ENCODE measurements around the gene GJA5.

The GJA5 gene

DNA sequence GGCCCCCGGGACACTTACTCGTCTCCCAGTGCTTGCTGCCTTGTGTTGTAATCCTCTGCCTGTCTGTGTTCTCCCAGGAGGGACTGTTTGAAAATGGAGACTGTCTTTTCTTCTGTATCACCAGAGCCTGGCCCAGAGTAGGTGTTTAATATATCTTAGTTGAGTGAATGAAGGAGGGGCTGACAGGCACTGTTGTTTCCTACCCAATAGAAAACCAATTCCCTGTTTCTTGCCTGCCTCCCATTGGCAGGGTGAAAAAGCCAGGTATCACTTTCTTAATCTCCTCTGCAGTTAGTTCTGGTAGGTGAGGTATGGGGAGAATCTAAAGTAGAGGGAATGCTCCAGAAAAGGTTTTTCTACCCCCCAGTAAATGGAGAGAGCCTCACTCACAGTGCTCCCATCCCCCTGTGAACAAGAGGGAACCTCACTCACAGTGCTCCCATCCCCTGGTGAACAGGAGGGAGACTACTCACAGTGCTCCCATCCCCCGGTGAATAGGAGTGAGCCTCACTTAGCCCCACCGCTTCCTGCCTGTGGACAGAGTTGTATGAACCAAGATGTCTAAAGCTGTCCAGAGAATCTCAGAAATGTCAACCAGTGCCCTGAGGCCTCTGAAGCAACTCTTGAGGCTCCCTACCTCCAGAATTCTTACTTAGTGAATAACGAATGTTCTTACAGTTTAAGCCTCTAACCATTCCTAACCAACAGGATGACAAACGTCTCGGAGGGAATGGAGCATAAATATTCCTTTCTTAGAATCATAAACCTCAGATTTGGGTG is at the start of gene GJA5:
TSS of gene GJA5 (minus strand) at position 122 of the 780 bp plus-strand sequence. CDS start 1,364 bp downstream, outside the sequence.
- no peak for DNase-seq (ENCODE audit: low read depth in 2 of 2, low spot score in 1 of 2)

DNA sequence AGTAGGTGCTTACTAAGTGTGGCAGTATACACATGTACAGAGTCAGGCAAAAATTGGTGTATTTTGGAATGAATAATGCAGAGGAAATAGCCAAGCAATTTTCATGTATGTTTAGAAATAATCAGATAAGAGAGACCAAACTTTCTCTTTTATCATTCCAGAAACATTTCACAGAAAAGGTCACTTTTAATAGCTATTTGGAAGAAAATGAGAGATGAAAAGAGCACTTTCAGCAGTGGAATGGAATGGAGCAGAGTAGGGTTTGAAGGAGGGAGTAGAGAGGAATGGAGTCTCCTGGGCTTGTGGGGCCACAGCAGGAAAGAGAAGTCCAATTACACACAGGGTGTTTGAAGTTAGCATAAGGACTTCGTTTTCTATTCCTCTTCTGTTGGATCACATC is 48.8 kb upstream of the GJA5 start:
- DNase-seq (ENCODE audit: low read depth in 2 of 2, low spot score in 1 of 2), result no peak

- no peak for DNase-seq (ENCODE audit: low read depth in 2 of 2, low spot score in 1 of 2)
Measured at GRCh38 chr1:147808025-147808424, 47.6 kb upstream of the GJA5 start.

DNA sequence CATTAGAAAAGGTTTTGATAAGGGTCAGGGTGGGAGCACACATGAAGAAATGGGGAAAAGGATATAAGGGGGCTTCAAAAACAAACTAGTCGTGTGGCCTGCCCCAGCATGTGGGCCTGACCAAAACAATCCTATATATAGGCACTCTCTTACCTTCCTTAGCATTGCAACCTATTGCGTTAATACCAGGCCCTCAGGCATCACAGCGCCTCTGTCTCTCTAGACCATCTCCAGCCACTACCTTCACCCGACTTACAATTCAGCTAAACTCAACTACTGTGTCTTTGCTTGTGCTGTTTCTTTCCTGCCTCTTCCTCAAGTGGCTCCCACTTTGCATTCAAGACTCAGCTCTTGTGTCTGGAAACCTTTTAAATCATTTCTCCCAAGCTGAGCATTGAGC is 47.0 kb upstream of the GJA5 start:
- DNase-seq (ENCODE audit: low read depth in 2 of 2, low spot score in 1 of 2), result no peak

GRCh38 chr1:147804942-147805723 is 44.7 kb upstream of the GJA5 start:
- DNase-seq (ENCODE audit: low read depth in 2 of 2, low spot score in 1 of 2), result no peak

DNA sequence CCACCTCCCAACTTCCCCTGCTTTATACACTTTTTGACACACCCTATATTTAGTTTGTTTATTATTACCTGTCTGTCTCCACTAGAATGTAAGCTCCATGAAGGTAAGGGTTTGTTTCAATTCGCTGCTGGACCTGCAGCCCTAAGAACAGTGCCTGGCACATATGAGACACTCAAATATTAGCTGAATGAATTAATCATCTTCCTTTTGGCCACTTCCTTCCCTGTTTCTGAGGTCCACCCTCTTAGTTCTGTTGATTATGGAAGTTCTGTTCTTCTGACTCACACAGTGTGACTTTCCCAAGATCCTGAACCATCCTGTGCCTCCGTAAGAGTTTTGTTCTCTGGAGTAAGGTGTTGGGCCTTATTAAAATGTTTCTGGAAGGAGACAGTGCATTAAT is 40.4 kb upstream of the GJA5 start:
- DNase-seq (ENCODE audit: low read depth in 2 of 2, low spot score in 1 of 2), result no peak

DNA sequence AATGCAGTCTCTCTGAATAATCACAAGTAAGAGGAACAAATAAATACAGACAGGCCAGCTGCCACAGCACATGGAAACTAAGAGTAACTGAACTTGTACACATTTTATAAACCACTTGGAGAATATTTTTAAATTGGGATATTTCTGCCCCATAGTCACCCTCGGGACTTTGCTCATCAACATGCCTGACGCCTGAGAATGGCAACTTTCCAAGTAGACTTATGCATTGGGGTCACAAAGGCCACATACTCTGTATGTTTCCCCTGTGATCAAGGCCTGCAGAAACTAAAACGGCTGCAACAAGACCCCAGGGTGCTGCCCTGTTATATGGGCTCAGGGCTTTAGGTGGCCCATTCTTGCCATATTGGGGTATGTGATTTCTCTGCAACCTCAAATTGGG is 38.3 kb upstream of the GJA5 start:
- no peak for DNase-seq (ENCODE audit: low read depth in 2 of 2, low spot score in 1 of 2)

GRCh38 chr1:147794570-147794969 is 34.2 kb upstream of the GJA5 start:
- DNase-seq (ENCODE audit: low read depth in 2 of 2, low spot score in 1 of 2), result no peak

DNA sequence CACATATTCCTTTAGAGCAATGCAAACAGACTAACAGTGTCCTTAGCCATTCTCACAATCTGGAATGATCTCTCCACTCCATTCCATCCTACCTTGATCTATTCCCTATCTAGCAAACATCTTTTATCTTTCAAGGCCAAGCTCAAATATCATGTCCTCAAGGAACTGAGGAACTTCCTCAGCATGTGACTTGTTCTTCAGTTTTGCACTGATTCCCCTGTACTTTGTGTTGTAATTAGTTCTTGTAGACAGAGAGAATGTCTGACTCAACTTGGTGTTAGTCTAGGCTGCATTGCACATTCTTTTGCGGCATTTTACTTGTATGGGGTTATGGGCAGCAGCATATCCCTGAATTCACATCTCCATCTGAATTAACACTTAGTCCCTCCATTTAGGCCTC is 31.5 kb upstream of the GJA5 start:
- DNase-seq (ENCODE audit: low read depth in 2 of 2, low spot score in 1 of 2), result no peak

DNA sequence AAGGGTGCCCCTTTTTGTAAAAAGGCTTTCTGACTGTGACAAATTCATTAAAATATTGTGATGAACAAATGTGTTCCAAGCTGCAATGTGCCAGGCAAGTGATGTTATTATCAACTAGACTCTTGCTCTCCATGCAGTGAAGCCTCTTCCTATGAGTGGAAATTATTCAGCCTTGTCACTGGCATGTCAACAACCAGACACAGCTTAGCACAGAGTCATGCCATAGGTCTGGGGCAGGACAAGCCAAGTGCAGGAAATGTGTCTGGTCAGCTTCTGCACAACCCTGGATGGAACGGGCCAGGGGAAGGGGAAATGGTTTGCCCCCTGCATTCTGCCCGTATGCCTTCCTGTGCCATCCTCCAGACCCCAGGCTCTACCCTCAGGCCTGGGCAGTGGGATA is 27.4 kb upstream of the GJA5 start:
- DNase-seq (ENCODE audit: low read depth in 2 of 2, low spot score in 1 of 2), result no peak

DNA sequence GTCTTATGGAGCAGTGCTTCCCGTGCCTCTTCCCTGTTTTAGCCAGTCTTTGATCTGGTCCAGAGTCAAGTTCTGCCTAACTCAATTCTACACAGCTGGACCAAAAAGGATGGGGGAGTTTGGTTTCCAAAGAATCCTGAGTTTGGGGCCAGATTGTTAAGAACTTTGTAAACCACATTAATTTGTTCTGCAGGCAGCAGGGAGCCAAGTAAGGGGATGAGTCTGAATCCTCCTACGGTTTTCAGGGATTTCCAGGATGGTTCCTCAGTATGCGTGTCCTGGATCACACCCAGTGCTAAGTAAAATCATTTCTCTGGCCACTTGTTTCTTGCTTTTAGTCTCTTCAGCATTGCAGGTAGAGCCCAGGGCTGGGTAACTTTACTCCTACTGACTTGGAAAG is 26.1 kb upstream of the GJA5 start:
- no peak for DNase-seq (ENCODE audit: low read depth in 2 of 2, low spot score in 1 of 2)

DNA sequence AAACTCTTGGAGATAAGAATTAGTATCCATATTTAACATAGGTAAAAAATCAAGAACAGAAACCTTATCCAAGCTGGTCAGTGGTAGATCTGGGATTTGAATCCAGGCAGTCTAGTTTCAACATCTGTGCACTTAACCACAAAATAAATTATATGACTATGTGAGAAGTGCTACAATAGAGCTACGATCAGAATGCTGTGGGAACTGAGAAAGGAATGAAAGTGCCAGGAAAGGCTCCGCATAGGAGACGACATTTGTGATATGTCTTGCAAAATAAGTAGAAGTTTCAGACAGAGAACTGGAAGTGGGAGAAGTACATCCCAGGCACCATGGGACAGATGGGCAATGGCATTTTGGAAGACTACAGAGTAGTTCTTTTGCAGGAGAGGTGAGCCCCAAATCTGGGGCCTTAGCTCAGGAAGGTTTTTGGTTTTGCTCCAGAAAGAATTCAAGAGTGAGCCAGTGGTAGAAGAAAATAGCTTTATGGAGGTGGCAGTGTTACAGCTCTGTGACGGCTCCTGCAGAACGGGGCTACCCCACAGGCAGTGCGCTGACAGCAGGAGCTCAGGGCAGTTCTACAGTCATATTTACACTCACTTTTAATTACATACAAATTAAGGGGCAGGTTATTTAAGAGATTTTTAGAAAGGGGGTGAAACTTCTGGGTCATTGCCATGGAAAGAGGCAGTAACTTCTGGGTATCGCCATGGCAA is 25.5 kb upstream of the GJA5 start:
- DNase-seq (ENCODE audit: low read depth in 2 of 2, low spot score in 1 of 2), result no peak

DNA sequence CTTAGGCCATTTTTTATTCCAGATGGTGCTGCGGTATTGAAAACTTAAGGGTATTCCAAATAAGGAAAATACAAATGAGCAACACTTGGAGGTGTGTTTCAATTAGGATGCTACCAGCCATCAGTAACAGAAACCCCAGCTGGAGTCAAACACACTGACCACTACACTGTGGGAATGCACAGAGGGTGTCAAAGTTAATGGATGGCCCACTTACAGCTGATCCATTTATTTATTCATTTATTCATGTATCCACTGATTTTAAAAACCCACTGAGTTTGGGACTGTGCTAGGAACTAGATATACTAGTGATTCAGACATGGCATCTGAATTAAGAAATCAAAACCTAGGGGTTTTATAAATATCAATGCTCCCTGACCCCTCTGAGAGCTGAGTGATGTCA is 24.5 kb upstream of the GJA5 start:
- no peak for DNase-seq (ENCODE audit: low read depth in 2 of 2, low spot score in 1 of 2)

DNA sequence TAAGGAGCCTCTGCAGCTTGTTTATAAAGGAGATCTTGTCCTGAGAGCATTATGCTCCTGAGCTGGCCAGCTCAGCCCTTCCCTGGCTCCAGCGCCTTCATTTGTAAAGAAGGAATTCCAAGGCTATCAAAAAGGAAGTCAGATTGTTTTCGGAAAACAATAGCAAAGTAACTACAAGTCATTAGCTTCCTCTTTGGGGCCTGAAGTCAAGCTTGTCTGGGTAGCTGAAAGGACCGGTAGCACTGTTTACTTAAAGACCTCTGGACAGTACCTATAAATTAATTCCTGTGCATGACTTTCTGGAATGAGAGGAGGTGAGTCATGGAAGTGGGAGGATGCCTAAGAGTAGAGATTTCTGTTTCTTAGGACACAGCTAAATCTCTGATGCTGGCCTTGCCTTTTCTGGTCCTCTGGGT is 20.7 kb upstream of the GJA5 start:
- no peak for DNase-seq (ENCODE audit: low read depth in 2 of 2, low spot score in 1 of 2)

- no peak for DNase-seq (ENCODE audit: low read depth in 2 of 2, low spot score in 1 of 2)
Measured at GRCh38 chr1:147777694-147778093, 17.3 kb upstream of the GJA5 start.

GRCh38 chr1:147773215-147773715 is 12.9 kb upstream of the GJA5 start:
- DNase-seq (ENCODE audit: low read depth in 2 of 2, low spot score in 1 of 2), result no peak

DNA sequence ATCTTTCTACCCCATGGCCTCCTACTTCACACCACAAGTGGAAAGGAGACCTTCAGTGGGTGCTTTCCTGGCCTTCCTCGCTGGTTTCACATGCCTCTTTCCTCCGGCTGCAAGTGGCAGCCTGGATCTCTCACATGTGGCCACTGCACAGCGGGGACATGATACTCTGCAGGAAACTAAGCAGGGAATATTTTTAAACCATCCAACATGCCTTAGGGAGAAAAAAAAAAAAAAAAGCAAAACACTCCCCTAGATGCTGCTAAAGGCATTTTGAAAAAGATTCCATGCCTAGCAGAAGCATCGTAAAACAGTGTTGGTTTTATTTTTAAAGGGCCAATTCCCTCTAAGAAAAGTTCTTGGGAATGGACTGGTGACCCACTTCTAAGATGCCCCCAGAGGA is 12.2 kb upstream of the GJA5 start:
- DNase-seq (ENCODE audit: low read depth in 2 of 2, low spot score in 1 of 2), result no peak

GRCh38 chr1:147771226-147772125 is 11.1 kb upstream of the GJA5 start:
- DNase-seq (ENCODE audit: low read depth in 2 of 2, low spot score in 1 of 2), result no peak

GRCh38 chr1:147769106-147769505 is 8.7 kb upstream of the GJA5 start:
- DNase-seq (ENCODE audit: low read depth in 2 of 2, low spot score in 1 of 2), result no peak

GRCh38 chr1:147768582-147768981 is 8.2 kb upstream of the GJA5 start:
- no peak for DNase-seq (ENCODE audit: low read depth in 2 of 2, low spot score in 1 of 2)

DNA sequence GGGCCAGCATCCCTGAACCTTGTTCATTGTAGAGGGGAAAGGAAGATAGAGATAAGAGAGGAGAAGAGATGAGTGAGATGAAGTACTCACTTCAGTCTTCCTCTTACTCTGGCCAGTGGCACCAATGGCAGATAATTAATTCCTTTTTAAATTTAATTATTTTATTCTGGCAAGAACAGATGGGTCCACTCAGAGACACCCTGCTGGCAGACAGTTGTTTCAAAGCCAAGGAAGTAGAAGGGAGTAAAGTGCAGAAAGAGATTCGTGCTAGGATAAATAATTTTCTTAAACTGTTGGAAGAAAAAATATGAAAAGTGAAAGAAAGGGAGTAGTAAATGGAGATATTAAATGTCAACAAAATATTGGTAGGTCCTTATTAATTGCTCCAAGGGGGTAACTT is 7.7 kb upstream of the GJA5 start:
- no peak for DNase-seq (ENCODE audit: low read depth in 2 of 2, low spot score in 1 of 2)

Data from stimulated activated CD8-positive, alpha-beta memory T cell treated with anti-CD3 and anti-CD28 coated beads, Interleukin-4, amount 100 ng/mL, for 1 hour (primary cell).